OCI-M2 (cell line): ENCODE data around the gene ZBTB3.
"Not testable (repeated sequence)": the region's sequence is repeated elsewhere in the genome, so short reads cannot be mapped to it uniquely, and the experiment has no call there.

Experiments
- DNase-seq: peaks from one replicate; lab custom pipeline; 2025; ENCODE audit not compliant: unreplicated experiment; lab: John Stamatoyannopoulos, UW

ZBTB3 gene

GRCh38 chr11:62716816-62717215, 37.1 kb downstream of the ZBTB3 start:
- no peak for DNase-seq

- no peak for DNase-seq
Measured at GRCh38 chr11:62716206-62716605, 37.8 kb downstream of the ZBTB3 start.

GRCh38 chr11:62715150-62716130, 38.5 kb downstream of the ZBTB3 start:
- DNase-seq: no peak

- no peak for DNase-seq
Measured at GRCh38 chr11:62713343-62713742, 40.6 kb downstream of the ZBTB3 start.

- DNase-seq: no peak
Measured at GRCh38 chr11:62712861-62713260, 41.1 kb downstream of the ZBTB3 start.

- DNase-seq: no peak
Measured at GRCh38 chr11:62712276-62712812, 41.6 kb downstream of the ZBTB3 start.

- DNase-seq: no peak
Measured at GRCh38 chr11:62710001-62710345, 44.0 kb downstream of the ZBTB3 start.

GRCh38 chr11:62709247-62710000, 44.5 kb downstream of the ZBTB3 start:
- no peak for DNase-seq

GRCh38 chr11:62708793-62709192, 45.2 kb downstream of the ZBTB3 start:
- no peak for DNase-seq

- no peak for DNase-seq
Measured at GRCh38 chr11:62708392-62708791, 45.6 kb downstream of the ZBTB3 start.

- no peak for DNase-seq
Measured at GRCh38 chr11:62707277-62707861, 46.6 kb downstream of the ZBTB3 start, which contains the start of the genes BSCL2 and GNG3. Gene BSCL2, minus strand, starts transcription at chr11:62707424. Its CDS starts 229 bp downstream, at chr11:62707195. Gene GNG3, plus strand, starts transcription at chr11:62707676. Its CDS starts 620 bp downstream, at chr11:62708296.

GRCh38 chr11:62706850-62707247, 47.1 kb downstream of the ZBTB3 start:
- DNase-seq: no peak

- DNase-seq: no peak
Measured at GRCh38 chr11:62705880-62706849, 47.8 kb downstream of the ZBTB3 start.

GRCh38 chr11:62705413-62705812, 48.5 kb downstream of the ZBTB3 start:
- no peak for DNase-seq

GRCh38 chr11:62703921-62704320, 50.0 kb downstream of the ZBTB3 start:
- not testable (repeated sequence) for DNase-seq

- no peak for DNase-seq
Measured at GRCh38 chr11:62702246-62702645, 51.7 kb downstream of the ZBTB3 start.
